Upper lobe of left lung (tissue), 4 donors: ENCODE results near the gene B4GALNT2.

Experiments used
- EP300 ChIP-seq, 4 donors: sonication (generic); formaldehyde crosslinking; IDR thresholded peaks; one replicate each; pipeline ENCODE4 v1.5.1; 2017; ENCODE audit warnings: antibody characterized with exemption in 4 of 4, control low read depth in 2 of 4
- POLR2A ChIP-seq, 4 donors: fragments of 450-650 bp; IDR thresholded peaks; one replicate each; pipeline ENCODE4 v1.5.1; 2016 to 2017; ENCODE audit warnings: antibody characterized with exemption in 4 of 4, mild to moderate bottlenecking in 2 of 4
- POLR2AphosphoS5 ChIP-seq, 2 donors: sonication (generic); formaldehyde crosslinking; IDR thresholded peaks; one replicate each; pipeline ENCODE4 v1.5.1; 2017; ENCODE audit warnings: antibody characterized with exemption in 2 of 2
- TF ChIP-seq, protein P1 (sequence below), 6 experiments: fragments of 450-650 bp in 4 of 6; fragments of 200-600 bp in 2 of 6; sonication (generic) in 2 of 6; IDR thresholded peaks; one replicate each; pipeline ENCODE4 v1.5.1; 2016 to 2019; ENCODE audit warnings: antibody characterized with exemption in 6 of 6

DNA sequence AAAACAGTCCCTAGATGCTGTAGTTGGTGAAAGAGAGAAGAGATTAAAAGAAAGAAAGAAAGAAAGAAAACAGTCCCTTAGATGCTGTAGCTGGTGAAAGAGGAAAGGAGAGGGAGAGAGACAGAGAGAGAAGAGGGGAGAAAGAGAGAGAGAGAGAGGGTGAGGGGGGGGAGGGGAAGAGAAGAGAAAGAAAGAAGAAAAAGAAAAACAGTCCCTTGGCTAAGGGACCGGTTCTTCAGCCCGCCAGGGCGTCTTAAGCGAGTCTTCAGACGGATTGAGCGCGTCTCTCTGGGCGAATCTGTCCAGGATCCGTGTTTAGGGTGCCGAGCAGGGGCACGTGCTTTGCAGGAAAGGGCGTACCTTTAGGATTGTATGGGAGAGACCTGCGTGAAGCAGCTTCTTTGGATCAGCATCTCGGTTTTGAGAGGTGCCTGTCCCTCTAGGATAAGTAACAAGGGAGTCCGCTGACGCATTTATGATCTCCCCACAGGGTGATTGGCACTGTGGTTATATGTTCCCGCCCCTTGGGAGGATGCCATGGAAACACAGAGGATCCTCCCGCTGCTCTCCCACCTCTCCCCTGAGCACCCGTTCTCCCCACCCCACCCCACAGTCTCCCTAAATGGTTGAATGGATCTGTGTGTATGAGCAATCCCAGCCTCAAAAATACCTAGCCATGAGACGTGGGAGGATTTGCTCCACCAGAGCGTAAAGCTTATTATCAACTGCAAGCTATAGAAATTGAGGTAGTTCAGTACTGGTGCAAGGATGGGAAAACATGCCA, 61.1 kb downstream of the B4GALNT2 start:
- TF ChIP-seq, protein P1, sequence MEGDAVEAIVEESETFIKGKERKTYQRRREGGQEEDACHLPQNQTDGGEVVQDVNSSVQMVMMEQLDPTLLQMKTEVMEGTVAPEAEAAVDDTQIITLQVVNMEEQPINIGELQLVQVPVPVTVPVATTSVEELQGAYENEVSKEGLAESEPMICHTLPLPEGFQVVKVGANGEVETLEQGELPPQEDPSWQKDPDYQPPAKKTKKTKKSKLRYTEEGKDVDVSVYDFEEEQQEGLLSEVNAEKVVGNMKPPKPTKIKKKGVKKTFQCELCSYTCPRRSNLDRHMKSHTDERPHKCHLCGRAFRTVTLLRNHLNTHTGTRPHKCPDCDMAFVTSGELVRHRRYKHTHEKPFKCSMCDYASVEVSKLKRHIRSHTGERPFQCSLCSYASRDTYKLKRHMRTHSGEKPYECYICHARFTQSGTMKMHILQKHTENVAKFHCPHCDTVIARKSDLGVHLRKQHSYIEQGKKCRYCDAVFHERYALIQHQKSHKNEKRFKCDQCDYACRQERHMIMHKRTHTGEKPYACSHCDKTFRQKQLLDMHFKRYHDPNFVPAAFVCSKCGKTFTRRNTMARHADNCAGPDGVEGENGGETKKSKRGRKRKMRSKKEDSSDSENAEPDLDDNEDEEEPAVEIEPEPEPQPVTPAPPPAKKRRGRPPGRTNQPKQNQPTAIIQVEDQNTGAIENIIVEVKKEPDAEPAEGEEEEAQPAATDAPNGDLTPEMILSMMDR (IDR thresholded peaks at IDR 0.05): no peak
- TF ChIP-seq POLR2A (IDR thresholded peaks at IDR 0.05) (peak in 1 of 4 donors; percentile 75), EP300 (IDR thresholded peaks at IDR 0.05) (no peak), POLR2AphosphoS5 (IDR thresholded peaks at IDR 0.05) (peak in 1 of 2 donors; percentile 36)
